Coronary artery (tissue), 2 donors: ENCODE measurements around the gene OASL.

ENCODE experiments used
- DNase-seq: peaks from one replicate; pipeline ENCODE4 v3.0.0-alpha.2; 2017; ENCODE audit warnings: low spot score
- H3K27ac ChIP-seq, 2 donors: fragments of 200-600 bp; sonication (generic); one replicate each; pipeline ENCODE4 v1.5.1; 2016 to 2019
- H3K4me3 ChIP-seq: fragments of 200-600 bp; sonication (generic); 2 replicates; pipeline ENCODE4 v1.5.1; 2016; ENCODE audit warnings: mild to moderate bottlenecking, moderate library complexity
- TF ChIP-seq, protein P1 (sequence below): fragments of 200-600 bp; sonication (generic); IDR thresholded peaks from one replicate; pipeline ENCODE4 v1.5.1; 2019; ENCODE audit warnings: antibody characterized with exemption

OASL gene

DNA sequence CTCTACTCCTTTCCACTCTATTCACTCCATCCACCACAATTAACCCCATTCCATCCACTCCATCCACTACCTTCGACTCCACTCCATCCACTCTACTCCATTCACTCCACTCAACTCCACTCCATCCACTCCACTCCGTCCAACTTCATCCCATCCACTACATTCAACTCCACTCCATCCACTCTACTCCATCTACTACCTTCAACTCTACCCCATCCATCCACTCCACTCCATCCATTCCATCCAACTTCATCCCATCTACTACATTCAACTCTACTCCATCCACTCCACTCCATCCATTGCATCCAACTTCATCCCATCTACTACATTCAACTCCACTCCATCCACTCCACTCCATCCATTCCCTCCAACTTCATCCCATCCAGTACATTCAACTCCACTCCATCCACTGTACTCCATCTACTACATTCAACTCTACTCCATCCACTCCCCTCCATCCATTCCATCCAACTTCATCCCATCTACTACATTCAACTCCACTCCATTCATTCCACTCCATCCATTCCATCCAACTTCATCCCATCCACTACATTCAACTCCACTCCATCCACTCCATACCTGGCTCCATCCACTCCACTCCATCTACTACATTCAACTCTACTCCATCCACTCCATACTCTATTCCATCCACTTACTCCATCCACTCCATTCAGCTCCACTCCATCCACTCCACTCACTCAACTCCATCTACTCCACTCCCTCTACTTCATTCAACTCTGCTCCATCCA lies 44.3 kb downstream of the OASL start:
- Histone ChIP-seq H3K4me3 (no peak overlapping the region), H3K27ac (no peak overlapping the region)
- DNase-seq = no peak
- TF ChIP-seq, protein P1, sequence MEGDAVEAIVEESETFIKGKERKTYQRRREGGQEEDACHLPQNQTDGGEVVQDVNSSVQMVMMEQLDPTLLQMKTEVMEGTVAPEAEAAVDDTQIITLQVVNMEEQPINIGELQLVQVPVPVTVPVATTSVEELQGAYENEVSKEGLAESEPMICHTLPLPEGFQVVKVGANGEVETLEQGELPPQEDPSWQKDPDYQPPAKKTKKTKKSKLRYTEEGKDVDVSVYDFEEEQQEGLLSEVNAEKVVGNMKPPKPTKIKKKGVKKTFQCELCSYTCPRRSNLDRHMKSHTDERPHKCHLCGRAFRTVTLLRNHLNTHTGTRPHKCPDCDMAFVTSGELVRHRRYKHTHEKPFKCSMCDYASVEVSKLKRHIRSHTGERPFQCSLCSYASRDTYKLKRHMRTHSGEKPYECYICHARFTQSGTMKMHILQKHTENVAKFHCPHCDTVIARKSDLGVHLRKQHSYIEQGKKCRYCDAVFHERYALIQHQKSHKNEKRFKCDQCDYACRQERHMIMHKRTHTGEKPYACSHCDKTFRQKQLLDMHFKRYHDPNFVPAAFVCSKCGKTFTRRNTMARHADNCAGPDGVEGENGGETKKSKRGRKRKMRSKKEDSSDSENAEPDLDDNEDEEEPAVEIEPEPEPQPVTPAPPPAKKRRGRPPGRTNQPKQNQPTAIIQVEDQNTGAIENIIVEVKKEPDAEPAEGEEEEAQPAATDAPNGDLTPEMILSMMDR = no peak

DNA sequence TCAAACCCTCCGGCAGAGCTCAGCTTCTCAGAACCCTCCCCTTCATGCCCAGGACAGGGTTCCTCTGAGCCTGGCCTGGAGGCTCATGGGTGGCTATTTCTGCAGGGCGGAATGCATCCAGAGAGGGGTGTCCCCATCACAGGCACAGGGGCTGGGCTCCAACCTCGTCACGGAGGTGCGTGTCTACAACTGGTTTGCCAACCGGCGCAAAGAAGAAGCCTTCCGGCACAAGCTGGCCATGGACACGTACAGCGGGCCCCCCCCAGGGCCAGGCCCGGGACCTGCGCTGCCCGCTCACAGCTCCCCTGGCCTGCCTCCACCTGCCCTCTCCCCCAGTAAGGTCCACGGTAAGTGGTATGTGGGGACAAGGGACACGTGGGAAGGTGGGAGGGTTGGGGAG lies 45.0 kb downstream of the OASL start:
- Histone ChIP-seq H3K27ac (no peak overlapping the region), H3K4me3 (no peak overlapping the region)
- TF ChIP-seq, protein P1 = no peak
- DNase-seq = no peak

DNA sequence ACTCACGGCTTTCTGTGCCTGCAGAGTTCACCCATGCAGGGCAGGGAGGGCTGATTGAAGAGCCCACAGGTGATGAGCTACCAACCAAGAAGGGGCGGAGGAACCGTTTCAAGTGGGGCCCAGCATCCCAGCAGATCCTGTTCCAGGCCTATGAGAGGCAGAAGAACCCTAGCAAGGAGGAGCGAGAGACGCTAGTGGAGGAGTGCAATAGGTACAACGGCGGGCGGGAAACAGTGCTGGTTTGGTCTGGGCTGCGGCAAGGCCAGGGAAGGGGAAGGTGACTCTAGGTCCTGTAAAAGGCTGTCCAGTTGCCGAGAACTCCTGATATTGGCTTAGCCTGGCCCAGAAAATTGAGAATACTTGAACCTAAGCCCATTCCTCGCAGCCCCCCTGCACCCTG lies 45.5 kb downstream of the OASL start:
- Histone ChIP-seq H3K27ac (no peak overlapping the region), H3K4me3 (no peak overlapping the region)
- DNase-seq = no peak
- TF ChIP-seq, protein P1 = no peak

DNA sequence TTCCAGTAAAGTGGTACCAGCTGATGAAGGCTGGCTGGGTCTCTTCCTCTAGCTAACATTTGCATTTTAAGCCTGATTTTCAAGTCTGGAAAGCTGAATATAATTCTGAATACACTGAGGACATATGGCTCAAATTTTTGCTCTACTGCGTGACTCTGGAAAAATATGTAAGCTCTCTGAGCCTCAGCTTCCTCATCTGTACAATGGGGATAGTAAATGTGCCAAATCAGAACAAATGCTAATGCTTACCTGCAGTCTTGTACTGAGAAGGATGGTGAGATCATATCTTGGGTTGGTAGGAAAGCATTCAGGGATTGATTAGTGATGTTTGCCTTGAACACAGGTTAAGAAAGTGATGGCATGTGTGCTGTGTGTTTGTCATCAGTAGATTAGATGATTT lies 46.1 kb downstream of the OASL start:
- Histone ChIP-seq H3K27ac (no peak overlapping the region), H3K4me3 (no peak overlapping the region)
- TF ChIP-seq, protein P1 = no peak
- DNase-seq = no peak

DNA sequence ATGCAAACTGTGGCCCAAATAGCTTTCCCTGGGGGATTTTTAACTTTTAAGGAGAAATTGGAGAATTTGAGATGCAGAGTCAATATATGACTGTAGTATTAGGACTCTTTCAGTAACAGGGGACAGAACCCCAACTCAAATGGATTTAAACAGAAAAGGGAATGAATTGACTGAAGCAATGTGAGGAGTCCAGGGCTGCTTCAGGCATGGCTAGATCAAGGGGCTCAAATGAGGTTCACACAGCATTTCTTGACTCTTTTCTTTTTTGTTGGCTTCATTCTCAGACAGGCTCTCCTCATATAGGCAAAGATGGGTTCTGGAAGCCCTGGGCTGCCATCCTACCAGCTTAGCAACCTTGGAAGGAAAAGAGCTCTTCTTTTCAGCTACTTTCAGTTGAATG lies 47.1 kb downstream of the OASL start:
- TF ChIP-seq, protein P1 = no peak
- H3K27ac ChIP-seq = no peak overlapping the region
- no peak for DNase-seq
- no peak overlapping the region for H3K4me3 ChIP-seq

DNA sequence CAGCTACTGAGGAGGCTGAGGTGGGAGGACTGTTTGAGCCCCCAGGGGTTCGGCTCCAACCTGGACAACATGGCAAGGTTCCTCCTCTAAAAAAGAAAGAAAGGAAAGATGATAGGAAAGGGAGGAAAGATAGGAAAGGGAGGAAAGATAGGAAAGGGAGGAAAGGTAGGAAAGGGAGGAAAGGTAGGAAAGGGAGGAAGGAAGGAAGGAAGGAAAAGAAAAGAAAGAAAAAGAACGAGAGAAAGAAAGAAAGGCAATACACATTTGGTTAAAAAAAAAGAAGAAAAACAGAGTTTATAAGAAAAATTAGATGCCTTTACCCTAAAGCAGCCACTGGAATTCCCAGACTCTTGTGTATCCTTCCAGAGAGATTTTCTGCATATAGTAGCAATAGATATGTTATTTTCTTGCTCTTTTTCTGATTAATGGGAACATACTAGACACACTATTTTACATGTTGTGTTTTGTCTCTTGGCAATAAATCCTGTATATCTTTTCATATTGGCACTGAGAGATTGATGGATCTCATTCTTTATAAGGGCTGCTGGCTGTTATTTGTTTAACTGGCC lies 48.5 kb downstream of the OASL start:
- H3K4me3 ChIP-seq = no peak overlapping the region
- H3K27ac ChIP-seq = no peak overlapping the region
- DNase-seq = no peak
- TF ChIP-seq, protein P1 = no peak

DNA sequence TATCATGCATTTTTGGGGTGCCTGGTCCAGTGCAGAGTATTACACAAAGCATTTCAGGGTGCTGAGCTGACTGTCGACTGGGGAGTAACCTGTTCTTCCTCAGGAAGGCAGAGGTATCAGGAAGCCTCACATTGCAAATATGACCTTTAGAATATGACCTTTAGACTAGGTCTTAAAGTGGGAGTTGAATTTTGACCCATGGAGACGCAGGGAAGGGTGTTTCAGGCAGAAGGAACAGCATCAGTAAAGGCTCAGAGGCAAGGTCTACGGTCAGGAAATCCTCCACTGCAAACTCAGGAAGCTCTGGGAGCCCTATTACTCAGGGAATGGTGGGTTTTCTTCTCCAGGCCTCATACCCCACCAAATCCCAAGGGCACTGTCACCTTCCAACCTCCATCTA lies 49.4 kb downstream of the OASL start:
- H3K4me3 ChIP-seq = no peak overlapping the region
- TF ChIP-seq, protein P1 = no peak
- DNase-seq = no peak
- no peak overlapping the region for H3K27ac ChIP-seq
